OCI-LY1 (cell line): Measurements from ENCODE around the gene TENM4.

Source experiments
- EZH2 ChIP-seq: fragments of 200-600 bp; sonication (generic), shearing (Covaris generic); IDR thresholded peaks from 2 replicates; pipeline ENCODE4 v1.8.0; 2017; ENCODE audit warnings: borderline replicate concordance, mixed run types, mild to moderate bottlenecking, antibody characterized with exemption, low read length, moderate library complexity, mixed read lengths
- TF ChIP-seq, protein P1 (sequence below): fragments of 200-600 bp; sonication (generic), shearing (Covaris generic); IDR thresholded peaks from 2 replicates; pipeline ENCODE4 v1.5.1; 2017; ENCODE audit warnings: mild to moderate bottlenecking, antibody characterized with exemption, low read length, moderate library complexity, mixed read lengths

GRCh38 chr11:79021601-79022000 lies 419.2 kb downstream of the TENM4 start:
- TF ChIP-seq, protein P1, sequence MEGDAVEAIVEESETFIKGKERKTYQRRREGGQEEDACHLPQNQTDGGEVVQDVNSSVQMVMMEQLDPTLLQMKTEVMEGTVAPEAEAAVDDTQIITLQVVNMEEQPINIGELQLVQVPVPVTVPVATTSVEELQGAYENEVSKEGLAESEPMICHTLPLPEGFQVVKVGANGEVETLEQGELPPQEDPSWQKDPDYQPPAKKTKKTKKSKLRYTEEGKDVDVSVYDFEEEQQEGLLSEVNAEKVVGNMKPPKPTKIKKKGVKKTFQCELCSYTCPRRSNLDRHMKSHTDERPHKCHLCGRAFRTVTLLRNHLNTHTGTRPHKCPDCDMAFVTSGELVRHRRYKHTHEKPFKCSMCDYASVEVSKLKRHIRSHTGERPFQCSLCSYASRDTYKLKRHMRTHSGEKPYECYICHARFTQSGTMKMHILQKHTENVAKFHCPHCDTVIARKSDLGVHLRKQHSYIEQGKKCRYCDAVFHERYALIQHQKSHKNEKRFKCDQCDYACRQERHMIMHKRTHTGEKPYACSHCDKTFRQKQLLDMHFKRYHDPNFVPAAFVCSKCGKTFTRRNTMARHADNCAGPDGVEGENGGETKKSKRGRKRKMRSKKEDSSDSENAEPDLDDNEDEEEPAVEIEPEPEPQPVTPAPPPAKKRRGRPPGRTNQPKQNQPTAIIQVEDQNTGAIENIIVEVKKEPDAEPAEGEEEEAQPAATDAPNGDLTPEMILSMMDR, result no peak
- no peak for TF ChIP-seq EZH2
